ENCODE data around the gene NBPF3.

- TF ChIP-seq SUZ12 (IDR thresholded peaks at IDR 0.05; ENCODE audit: extremely low read depth, insufficient read depth, insufficient read length) (no peak), YY1 (IDR thresholded peaks at IDR 0.05; ENCODE audit: insufficient read depth, insufficient read length) (no peak)
These were observed 33.3 kb upstream of the NBPF3 start for GRCh38 chr1:21406659-21407058.
